Epithelial cell of esophagus (primary cell): Measurements from ENCODE around the gene PRRT4.
A peak's percentile ranks its signal among the peaks of the same experiment; 100 is the strongest.

Experiments
- DNase-seq: peaks from one replicate; pipeline ENCODE4 v3.0.0; 2010; ENCODE audit warnings: low read depth
- H3K4me3 ChIP-seq: 2 replicates; pipeline ENCODE4 v1.5.1; 2011; ENCODE audit warnings: mild to moderate bottlenecking, low read length, control low read depth
- CTCF ChIP-seq: IDR thresholded peaks from 2 replicates; pipeline ENCODE4 v1.5.1; 2011; ENCODE audit warnings: low read depth, mild to moderate bottlenecking, low read length, control low read depth, inconsistent platforms; ENCODE audit not compliant: insufficient read depth; ENCODE audit errors: missing control alignments

Gene PRRT4

GRCh38 chr7:128361411-128362379 is at the start of gene PRRT4:
Gene PRRT4 (minus strand): TSS chr7:128361690.
- peak; percentile 23 for TF ChIP-seq CTCF
- DNase-seq = peak; percentile 50
- peak within 1 kb of the TSS; percentile 43 for H3K4me3 ChIP-seq

GRCh38 chr7:128410451-128410753 is 48.9 kb upstream of the PRRT4 start:
- DNase-seq = peak; percentile 73

GRCh38 chr7:128409596-128410450 is 48.3 kb upstream of the PRRT4 start, which contains the start of gene IMPDH1:
Gene IMPDH1 (minus strand): TSS chr7:128409982. CDS start chr7:128409901, 81 bp downstream.
- TF ChIP-seq CTCF = no peak
- peak within 1 kb of the TSS; percentile 72 for H3K4me3 ChIP-seq
- peak; percentile 78 for DNase-seq

More at GRCh38 chr7:128410451-128410753, 48.9 kb upstream of the PRRT4 start:
- TF ChIP-seq CTCF = no peak
- peak overlapping the region; percentile 72 for H3K4me3 ChIP-seq

GRCh38 chr7:128408709-128409595 is 47.5 kb upstream of the PRRT4 start:
- peak; percentile 65 for DNase-seq
- peak overlapping the region; percentile 72 for H3K4me3 ChIP-seq
- no peak for TF ChIP-seq CTCF

- DNase-seq = no peak
- H3K4me3 ChIP-seq = no peak overlapping the region
- no peak for TF ChIP-seq CTCF
Observed at GRCh38 chr7:128407751-128408708, 46.5 kb upstream of the PRRT4 start.
